HG02885 (cell line): Measurements from ENCODE around the gene MTHFSD.

Source experiments
- ATAC-seq: cut with Tn5 transposase; IDR thresholded peaks from one replicate; pipeline ENCODE4 v1.9.1; 2021; ENCODE audit warnings: mild to moderate bottlenecking; ENCODE audit not compliant: unreplicated experiment, poor library complexity

MTHFSD gene

GRCh38 chr16:86555704-86556075 is 655 bp upstream of the MTHFSD start:
- no peak for ATAC-seq

- ATAC-seq = no peak
Measured at GRCh38 chr16:86554599-86554916, 477 bp downstream of the MTHFSD start.

- ATAC-seq = no peak
Measured at GRCh38 chr16:86553356-86553755, 1.7 kb downstream of the MTHFSD start.

- no peak for ATAC-seq
Measured at GRCh38 chr16:86550281-86550680, 4.8 kb downstream of the MTHFSD start.

- no peak for ATAC-seq
Measured at GRCh38 chr16:86549893-86550190, 5.2 kb downstream of the MTHFSD start.

GRCh38 chr16:86549076-86549892 is 5.8 kb downstream of the MTHFSD start:
- ATAC-seq = no peak

GRCh38 chr16:86547286-86547685 is 7.7 kb downstream of the MTHFSD start:
- no peak for ATAC-seq

GRCh38 chr16:86546638-86547013 is 8.4 kb downstream of the MTHFSD start:
- no peak for ATAC-seq

- ATAC-seq = no peak
Measured at GRCh38 chr16:86545954-86546637, 8.9 kb downstream of the MTHFSD start.

- no peak for ATAC-seq
Measured at GRCh38 chr16:86545481-86545880, 9.6 kb downstream of the MTHFSD start.

- no peak for ATAC-seq
Measured at GRCh38 chr16:86542756-86543750, 12.0 kb downstream of the MTHFSD start.

GRCh38 chr16:86541560-86541959 is 13.5 kb downstream of the MTHFSD start:
- ATAC-seq = no peak

GRCh38 chr16:86540894-86541293 is 14.1 kb downstream of the MTHFSD start:
- no peak for ATAC-seq

GRCh38 chr16:86538196-86538780 is 16.7 kb downstream of the MTHFSD start:
- ATAC-seq = no peak

GRCh38 chr16:86537486-86537885 is 17.5 kb downstream of the MTHFSD start:
- no peak for ATAC-seq

- ATAC-seq = no peak
Measured at GRCh38 chr16:86536621-86537020, 18.4 kb downstream of the MTHFSD start.

- no peak for ATAC-seq
Measured at GRCh38 chr16:86534779-86535615, 20.0 kb downstream of the MTHFSD start.

GRCh38 chr16:86533767-86534351 is 21.2 kb downstream of the MTHFSD start:
- ATAC-seq = no peak

GRCh38 chr16:86533076-86533475 is 22.0 kb downstream of the MTHFSD start:
- no peak for ATAC-seq

GRCh38 chr16:86532526-86532815 is 22.6 kb downstream of the MTHFSD start:
- no peak for ATAC-seq
